Stimulated activated CD4-positive, alpha-beta T cell treated with anti-CD3 and anti-CD28 coated beads, Interleukin-15, amount 100 ng/mL, for 24 hours (primary cell): ENCODE results near the gene KBTBD2.
"Not testable (repeated sequence)": the region's sequence is repeated elsewhere in the genome, so short reads cannot be mapped to it uniquely, and the experiment has no call there.

Experiments
- DNase-seq: peaks from one replicate; pipeline ENCODE4 v3.0.0-alpha.2; 2020

The KBTBD2 gene

DNA sequence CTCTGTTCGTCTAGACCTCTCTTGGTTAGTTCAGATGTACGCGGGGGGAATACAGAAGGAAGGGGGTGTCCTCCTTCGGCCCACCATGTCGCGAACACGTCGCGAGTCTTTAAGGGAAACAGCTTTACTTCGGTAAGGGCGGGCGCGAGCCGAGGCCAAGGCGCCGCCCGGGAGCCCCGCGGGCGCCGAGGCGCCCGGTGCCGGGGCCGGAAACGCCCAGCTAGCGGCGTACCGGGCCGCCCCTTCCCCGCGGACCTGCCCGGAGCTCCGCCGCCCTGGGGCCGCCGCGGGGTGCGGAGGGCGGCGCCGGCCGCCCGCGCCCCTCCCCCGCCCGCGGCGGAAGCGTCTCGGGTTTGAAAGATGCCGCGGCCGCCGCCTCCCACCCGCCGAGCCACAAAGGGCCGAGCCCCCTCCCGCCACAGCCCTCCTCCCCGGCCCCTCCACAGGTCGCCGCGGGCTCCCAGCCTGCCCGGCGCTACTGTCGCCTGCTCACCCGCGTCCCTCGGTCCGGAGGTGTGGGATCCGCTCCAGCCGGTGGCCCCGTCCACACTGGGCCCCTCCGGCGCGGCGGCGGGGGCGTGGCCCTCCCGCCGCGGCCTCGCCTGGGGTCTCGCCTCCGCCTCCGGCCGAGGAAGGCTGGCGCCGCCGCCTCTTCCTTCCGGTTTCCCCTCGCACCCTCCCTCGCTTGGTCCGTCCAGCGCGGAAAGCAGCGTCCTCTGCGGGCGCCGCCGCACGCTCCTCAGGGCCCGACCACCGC, at the start of gene KBTBD2:
Gene KBTBD2 (minus strand): TSS at position 718 of the 757 bp plus-strand sequence. CDS start 12,156 bp downstream, outside the sequence.
- DNase-seq: peak; percentile 84

DNA sequence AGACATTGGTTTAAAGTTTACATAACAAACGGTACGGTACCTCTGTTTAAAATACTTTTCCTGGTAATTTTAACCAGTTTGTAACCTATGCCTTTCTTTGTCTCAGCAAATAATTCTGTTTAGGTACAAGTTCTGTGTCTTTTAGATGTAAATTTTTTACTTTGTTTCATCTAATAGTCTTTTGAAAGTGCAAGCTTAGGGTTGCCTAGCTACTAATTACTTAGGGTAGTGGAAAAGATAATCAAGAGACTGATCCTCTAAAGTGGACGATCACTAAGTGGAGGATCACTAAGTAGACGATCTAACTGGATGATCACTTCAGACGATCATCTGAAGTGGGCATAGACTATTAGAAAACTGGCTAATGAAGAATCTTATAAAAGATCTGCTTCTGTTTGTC, 49.6 kb upstream of the KBTBD2 start:
- no peak for DNase-seq

DNA sequence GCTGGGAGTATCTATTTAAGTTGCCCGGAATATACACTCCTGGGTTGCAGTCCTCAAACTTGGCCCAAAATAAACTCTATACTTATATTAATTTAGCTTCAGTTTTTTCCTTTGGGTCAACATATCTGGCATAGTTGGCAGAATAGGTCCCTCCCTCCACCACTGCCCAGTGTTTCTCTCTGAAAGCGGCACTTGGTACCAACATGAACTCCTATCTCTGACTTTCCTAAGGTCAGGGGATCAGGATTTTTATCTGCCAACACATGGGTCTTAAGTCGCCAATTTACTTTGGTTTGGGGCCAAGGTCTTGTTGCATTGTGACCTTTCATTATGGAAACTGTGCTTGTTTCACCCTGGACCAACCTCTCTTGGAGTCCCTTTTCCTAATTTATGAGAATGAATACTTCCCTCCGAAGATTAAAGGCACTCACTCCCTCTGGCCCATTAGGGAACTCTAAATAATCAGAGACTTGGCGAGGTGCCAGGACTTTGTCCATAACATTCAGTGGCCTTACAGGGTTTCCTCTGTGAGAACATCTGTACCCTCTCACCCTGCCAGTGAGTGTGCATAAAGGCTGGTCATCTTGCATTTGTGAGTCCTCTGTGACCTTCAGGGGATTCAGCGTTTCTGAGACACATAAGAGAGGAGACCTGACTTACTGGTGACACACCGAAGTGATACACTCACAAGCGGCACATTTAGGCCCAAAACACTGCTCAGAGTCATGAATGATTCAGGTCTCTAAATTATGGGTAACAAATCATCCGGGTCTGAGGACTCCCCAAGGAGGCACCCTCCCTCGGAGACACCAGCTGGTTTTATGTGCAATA, 46.0 kb upstream of the KBTBD2 start:
- no peak for DNase-seq

DNA sequence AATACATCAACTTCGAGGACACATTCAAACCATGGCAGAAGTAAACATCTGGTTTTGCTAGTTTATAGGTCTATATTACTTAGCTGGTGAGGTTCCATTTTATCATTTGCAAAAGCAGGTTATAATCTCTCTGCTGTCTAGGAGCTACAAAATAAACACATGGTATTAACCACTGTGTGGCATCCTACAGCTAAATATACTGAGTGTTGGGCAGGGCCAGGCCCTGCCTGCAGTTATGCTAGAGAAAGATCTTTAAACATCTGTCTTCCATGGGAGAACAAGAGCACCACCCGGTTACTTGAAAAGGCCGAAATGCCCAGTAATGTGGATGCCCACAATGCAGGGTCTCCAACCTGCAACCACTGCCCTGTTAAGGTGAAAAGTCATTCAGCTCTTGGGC, 45.1 kb upstream of the KBTBD2 start:
- no peak for DNase-seq

DNA sequence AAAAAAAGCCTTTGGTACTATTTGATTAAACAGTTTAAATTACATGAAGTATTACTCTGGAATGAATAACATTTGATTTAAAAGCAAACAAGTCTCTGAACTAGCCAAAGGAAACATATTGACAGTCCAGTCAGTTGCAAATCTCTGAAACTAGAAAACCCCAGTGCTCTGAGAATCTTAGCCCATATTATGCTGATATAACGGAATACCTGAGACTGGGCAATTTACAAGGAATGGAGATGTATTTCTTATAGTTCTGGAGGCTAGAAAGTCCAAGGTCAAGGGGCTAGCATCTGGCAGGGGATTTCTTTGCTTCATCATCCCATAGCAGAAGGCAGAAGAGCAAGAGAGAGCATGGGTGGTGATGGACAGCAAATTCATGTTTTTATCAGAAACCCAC, 44.0 kb upstream of the KBTBD2 start:
- no peak for DNase-seq

DNA sequence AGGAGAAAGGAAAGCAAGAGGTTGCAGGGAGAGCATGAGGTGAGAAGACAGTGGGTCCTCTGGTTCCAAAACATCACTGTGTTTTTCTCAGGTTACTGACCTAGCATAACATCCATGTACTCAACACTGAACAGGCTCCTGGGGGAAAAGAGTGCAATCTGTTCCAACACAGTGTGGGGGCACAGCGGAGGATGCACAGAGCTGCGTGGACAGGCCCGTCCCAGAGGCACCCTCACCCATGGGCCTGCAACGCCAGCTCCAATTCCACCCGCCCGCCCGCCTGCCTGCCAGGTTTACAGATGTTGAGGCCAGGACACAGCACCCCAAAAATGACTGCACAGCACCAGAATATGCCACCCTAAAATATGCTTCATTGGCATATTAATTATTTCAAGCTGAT, 38.8 kb upstream of the KBTBD2 start:
- DNase-seq: no peak

DNA sequence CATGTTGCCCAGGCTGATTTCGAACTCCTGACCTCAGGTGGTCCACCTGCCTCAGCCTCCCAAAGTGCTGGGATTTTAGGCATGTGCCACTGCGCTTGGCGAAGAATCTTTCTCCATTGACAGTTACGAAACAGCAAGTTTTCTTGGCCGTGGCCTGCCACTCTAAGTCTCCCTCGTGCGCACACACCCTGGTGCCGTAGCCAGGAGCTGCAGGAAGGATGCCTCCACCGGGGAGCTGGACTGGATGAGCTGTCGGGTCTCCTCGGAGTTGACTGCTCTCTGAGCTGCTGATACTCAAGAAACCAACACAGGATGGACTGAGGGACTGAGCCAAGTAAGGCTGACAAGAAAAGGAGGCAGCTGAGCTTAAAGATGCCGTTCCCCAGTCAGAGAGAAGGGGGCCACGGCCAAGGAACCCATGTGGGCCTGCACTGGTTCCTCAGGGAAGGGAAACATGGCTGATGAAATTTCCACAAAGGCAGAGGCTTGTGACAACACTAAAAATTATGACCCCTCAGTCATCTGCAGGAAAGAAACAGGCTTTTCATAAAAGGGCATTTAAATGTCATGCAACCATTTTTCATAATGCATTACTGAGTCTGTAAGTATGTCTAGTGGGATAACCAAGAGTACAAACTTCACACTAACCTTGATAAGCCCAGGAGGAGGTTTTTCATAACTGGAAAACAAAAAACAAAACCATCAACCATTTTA, 38.0 kb upstream of the KBTBD2 start:
- no peak for DNase-seq

DNA sequence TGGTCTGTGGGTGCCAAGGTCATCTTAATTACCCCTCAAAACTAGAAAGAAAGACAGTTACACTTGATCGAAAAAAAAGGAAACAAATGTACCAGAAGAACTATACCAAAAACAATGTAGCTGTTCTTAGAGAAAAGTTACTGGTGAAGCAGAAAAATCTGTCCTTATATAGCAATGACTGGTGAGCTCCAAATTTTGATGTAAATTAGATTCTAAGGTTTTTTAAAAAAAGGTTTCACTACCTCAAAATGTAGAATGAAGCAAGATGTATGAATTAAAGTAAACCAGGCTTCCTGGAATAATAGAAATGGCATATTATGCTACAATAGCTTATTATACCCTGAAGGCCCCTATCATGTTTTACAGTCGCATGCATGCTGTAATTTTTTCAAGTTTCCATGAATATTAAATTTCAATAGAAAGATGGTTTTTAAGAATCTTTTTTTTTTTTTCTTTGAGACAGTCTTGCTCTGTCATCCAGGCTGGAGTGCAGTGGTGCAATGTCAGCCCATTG, 37.3 kb upstream of the KBTBD2 start:
- no peak for DNase-seq

DNA sequence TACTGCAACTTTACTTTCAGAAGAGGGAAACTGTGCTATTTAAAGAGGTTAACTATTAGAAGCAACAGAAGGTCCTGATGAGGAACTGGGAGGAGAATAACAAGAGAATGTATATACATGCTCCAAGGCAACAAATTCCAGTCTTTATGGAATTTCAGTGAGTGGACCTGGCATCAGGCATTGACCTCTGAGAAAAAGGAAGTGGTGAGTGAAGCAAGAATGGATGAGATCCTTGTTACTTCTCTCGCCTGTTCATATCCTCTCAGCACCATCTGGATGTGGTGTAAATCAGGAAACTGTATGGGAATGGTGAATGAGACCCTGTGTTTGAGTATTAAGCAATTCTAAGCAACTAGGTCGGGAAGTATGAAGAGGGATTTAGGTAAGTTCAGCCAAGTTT, 30.3 kb upstream of the KBTBD2 start:
- DNase-seq: no peak

DNA sequence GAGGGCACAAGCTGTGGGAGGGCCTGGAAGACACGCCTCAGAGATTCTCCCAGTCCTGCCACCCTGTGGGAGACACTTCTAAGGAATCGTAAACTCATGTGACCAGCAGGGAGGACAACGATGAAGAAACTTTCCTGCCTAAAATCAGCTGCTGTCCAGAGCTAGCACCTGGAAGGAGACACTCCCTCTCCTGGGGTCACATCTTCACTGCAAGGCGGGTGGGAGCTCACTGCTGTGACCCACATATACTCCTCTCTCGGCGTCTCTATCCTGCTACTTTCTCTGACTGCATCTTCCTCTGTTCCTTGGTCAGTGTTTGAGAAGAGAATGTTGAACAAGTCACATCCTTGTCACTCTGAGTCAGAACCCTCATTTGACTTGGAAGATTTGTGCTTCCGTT, 25.4 kb upstream of the KBTBD2 start:
- not testable (repeated sequence) for DNase-seq

DNA sequence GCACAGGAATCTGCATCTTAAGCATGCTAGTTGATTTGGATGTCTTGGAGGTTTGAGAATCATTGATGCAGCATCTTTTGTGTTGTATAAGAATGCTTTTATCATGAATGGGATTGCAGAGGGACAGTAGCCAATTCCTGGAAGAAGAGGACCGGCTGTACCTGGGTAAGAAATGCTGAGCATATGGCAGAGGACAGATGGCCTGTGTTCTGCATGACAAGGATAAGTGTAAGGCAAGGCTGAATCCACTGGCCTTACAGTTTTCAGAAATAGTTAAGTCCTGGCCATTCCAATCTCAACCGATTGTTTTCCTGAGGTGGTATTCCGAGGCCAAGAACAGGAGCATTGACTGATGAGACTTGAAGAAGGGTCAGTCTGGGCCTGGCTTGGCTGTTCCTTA, 24.4 kb upstream of the KBTBD2 start:
- DNase-seq: no peak

DNA sequence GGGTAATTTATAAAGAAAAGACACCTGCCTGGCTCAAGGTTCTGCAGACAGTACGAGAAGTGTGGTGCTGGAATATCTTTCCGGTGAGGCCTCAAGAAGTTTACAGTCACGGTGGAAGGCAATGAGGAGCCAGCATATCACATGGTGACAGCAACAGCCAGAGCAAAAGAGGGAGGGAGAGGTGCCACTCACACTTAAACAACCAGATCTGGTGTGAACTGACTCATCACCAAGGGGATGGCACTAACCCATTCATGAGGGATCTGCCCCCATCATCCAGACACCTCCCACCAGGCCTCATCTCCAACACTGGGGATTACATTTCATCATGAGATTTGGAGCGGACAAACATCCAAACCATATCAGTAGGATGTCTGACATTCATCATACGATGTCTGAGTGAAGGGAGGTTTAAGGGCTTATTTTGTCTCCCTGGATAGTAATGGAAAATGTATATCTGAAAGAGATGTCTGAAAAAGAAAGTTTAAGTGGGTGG, 23.5 kb upstream of the KBTBD2 start:
- peak; percentile 12 for DNase-seq

DNA sequence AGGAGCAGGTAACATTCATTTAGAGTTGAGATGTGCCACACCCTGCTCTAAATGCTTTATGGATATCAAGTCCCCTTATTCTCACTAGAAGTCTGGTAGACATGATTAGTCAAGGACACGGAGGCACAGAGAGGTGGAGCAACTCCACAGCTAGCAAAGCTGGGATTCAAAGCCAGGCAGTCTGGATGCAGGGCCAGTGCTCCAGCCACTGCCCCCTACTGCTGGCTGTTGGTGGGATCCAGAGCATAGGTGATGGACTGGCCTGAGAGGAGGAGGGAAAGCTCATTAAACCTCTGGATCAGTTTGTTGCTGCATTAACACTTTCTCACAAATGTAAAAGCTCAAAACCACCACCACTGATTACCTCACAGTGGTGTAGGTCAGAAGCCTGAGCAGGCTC, 22.6 kb upstream of the KBTBD2 start:
- no peak for DNase-seq

DNA sequence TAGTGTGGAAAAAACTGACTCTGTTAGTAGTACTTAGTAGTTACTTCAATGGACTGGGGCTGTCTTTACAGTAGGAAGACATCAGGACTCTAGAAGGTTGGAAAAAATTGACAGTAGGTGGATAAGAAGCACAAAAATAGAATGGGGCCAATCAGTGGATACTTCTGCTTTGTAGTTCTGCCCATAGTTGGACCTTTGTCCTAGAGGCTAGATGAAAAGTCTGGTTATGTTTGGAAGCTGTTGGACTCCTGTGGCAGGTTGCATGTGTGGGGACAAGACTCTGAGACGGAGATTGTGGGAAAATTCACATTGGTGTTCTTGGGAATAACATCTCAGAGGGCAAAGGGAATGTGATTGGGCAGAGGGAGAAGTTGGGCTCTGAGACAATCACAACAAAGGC, 18.6 kb upstream of the KBTBD2 start:
- no peak for DNase-seq

DNA sequence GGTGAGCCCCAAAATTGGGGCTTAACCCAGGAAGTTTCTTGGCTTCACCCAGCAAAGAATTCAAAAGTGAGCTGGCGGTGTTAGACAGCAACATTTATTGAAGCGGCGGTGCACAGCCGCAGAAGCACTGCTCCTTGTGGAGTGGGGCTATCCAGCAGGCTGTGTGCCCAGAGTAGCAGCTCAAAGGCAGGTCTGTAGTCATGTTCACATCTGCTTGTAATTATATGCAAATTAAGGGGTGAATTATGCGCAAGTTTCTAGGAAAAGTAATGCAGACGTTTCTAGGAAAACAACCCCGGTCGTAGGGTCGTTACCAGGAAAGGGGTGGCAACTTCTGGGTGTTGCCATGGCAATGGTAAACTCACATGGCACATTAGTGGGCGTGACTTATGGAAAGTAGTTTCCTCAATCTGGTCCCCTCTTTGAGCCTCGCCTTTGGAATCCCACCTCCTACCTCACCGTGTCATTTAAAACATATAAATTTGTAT, 13.7 kb upstream of the KBTBD2 start:
- DNase-seq: peak; percentile 75

DNA sequence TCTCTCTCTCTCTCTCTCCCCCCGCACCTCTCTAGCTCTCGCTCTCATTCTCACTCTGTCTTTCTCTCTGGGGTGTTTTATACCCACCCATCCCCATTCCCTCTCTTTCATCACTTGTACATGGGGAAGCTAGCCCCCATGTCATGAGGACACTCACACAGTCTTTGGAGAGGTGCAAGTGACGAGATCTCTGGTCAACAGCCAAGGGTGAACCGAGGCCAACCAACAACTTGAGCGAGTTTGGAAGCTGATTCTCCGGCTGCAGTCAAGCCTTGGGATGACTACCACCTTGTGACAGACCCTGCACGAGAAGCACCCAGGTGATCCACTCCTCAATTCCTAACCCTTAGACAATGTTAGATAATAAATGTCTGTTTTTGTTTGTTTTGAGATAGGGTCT, 10.1 kb upstream of the KBTBD2 start:
- DNase-seq: no peak

DNA sequence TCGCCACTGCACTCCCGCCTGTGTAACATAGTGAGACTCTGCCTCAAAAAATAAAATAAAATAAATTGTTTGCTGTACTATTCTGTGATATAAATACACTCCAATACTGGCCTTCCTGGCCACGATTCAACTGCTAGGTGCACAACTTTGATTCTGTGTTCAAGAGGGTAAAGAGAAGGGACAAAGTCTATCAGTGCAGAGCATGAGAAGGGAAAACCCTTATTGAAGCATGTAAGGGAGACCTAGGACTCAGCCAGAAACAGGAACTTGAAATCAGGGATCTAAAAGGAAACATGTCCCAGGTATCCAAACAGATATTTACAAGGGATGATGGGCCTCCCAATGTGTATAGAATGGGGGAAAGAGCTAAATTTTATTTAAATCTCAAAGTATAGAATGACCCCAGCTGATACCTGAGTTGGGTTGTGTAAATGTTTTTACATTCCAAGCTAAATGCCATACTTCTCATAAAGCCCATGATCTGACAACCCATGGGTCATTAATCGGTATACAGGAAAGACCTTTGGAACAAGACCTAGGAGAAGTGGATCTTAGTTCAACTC, 9.0 kb upstream of the KBTBD2 start:
- DNase-seq: no peak

DNA sequence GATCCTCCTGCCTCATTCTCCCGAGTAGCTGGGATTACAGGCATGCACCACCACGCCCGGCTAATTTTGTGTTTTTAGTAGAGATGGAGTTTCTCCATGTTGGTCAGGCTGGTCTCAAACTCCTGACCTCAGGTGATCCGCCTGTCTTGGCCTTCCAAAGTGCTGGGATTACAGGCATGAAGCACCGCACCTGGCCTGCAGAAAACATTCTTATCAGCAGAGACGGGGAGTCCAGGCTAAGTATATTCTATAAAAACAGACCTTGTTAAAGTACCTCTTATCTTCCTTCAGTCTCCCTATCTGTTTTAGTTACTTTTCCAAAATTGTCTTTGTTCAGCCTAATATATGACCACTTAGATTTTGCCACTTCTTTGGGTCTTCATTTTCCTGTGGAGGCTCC, 5.8 kb upstream of the KBTBD2 start:
- not testable (repeated sequence) for DNase-seq

DNA sequence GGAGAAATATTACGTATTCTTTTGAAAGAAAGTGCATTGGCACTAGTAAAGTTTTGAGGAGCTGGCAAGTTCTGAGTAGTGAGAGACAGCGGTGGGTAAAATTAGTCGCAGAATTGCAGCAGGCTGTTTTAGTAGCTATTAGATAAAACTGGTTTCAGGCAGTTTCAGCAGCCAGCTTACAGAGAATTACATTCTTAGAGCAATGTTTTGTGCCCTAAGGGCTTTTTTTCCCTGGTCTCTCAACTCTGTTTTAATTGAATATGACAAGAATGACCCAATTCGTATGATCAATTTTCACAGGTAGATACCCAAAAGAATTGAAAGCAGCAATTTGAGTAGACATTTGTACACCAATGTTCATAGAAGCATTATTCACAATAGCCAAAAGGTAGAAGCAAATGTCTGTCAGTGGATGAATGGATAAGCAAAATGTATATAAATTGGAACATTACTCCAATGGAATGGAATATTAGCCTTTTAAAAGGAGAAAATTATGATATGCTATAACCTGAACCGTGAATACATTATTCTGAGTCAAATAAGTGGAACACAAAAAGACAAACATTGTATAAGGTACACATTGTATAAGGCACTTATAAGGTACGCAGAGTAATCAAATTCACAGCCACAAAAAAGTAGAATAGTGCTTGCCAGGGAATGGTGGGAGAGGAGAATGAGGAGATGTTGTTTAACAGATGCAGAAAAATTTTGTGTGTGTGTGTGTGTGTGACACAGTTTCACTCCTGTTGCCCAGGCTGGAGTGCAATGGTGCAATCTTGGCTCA, 5.2 kb upstream of the KBTBD2 start:
- DNase-seq: no peak

DNA sequence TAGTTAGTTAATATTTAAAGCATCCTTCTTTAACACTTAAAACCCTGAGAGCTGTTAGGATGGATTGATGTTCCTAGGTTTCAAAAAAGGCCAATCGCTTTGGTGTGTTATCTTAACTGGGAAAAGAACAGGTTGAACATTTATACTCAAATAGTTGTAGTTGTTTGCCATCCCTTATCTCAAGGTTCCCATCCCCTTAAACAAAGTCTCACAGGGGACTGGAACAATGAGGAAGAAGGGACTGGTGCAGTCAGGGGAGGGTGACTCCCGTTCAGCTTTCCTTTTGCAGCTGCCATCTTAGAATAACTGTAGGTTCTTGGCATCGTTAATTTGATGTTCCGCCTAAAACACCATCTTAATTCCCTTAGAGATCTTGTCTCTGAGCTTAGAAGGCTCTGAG, 2.6 kb upstream of the KBTBD2 start:
- DNase-seq: no peak

DNA sequence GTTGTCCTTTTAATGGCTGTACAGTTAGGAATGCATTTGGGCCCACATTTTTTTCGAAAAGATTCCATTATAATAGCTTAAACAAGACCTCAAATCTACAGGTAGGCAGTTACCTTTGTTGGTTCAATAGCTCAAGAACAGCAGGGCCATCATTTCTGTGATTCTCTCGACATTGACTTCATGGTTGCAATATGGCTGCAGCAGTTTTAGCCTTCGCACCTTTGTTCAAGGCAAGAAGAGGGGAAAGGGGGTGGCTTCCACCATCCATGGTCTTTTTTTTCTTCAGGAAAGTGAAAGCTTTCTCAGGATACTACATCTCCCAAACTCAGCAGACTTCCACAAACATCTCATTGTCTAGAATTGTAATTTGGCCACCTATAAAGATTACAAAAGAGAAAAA, 2.2 kb upstream of the KBTBD2 start:
- DNase-seq: no peak

DNA sequence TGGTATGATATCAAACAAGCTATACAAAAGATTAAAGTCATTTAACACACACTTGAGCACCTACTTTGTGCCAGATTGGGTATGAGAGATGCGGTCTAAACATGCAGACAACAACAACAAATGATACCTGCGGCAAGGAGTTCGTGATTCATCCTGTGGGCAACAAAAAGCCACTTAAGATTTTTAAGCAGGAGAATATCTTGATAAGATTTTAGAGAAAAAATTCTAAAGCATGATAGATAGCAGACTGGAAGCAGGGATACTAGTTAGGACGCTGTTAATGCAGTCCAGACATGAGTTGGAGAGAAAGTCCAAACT, 1.6 kb upstream of the KBTBD2 start:
- no peak for DNase-seq
